ENCODE results near the gene TACC2. TPM values are rescaled to one million over a fixed set of nuclear protein-coding genes. Genes with fewer than 3 reads are reported as not detected.
"Not testable (repeated sequence)": the region's sequence is repeated elsewhere in the genome, so short reads cannot be mapped to it uniquely, and the experiment has no call there.

TACC2 gene
- total RNA-seq, 4 donors from 2014 or later: 31.0 to 52.5 (median 42.2) TPM

- no peak for DNase-seq (ENCODE audit: low spot score in 2 of 2)
- Histone ChIP-seq H3K4me1 (no peaks in the 10 kb centered on the region), H3K36me3 (no peaks in the 10 kb centered on the region), H3K4me3 (no peak overlapping the region), H3K27ac (no peak overlapping the region), H3K9me3 (no peaks in the 10 kb centered on the region), H3K27me3 (no peaks in the 10 kb centered on the region)
- TF ChIP-seq, protein P1, sequence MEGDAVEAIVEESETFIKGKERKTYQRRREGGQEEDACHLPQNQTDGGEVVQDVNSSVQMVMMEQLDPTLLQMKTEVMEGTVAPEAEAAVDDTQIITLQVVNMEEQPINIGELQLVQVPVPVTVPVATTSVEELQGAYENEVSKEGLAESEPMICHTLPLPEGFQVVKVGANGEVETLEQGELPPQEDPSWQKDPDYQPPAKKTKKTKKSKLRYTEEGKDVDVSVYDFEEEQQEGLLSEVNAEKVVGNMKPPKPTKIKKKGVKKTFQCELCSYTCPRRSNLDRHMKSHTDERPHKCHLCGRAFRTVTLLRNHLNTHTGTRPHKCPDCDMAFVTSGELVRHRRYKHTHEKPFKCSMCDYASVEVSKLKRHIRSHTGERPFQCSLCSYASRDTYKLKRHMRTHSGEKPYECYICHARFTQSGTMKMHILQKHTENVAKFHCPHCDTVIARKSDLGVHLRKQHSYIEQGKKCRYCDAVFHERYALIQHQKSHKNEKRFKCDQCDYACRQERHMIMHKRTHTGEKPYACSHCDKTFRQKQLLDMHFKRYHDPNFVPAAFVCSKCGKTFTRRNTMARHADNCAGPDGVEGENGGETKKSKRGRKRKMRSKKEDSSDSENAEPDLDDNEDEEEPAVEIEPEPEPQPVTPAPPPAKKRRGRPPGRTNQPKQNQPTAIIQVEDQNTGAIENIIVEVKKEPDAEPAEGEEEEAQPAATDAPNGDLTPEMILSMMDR (IDR thresholded peaks at IDR 0.05): no peak
- TF ChIP-seq POLR2A (IDR thresholded peaks at IDR 0.05) (no peak), EP300 (IDR thresholded peaks at IDR 0.05) (no peak)
- 93 to 97% methylated on average over 9 of the region's 9 CpGs for WGBS, 2 donors
These were observed 83.5 kb downstream of the TACC2 start for GRCh38 chr10:122072491-122072890.

GRCh38 chr10:122073508-122073907 is 84.5 kb downstream of the TACC2 start:
- no peak overlapping the region for H3K4me3 ChIP-seq
- DNase-seq (ENCODE audit: low spot score in 2 of 2): no peak
- WGBS, 2 donors: 85 to 93% methylated on average over 7 of the region's 7 CpGs
- no peak overlapping the region for H3K27ac ChIP-seq
- no peaks in the 10 kb centered on the region for H3K36me3 ChIP-seq
- no peaks in the 10 kb centered on the region for H3K27me3 ChIP-seq
- no peaks in the 10 kb centered on the region for H3K4me1 ChIP-seq
- TF ChIP-seq EP300 (IDR thresholded peaks at IDR 0.05): no peak
- TF ChIP-seq POLR2A (IDR thresholded peaks at IDR 0.05): no peak
- TF ChIP-seq, protein P1 (IDR thresholded peaks at IDR 0.05): no peak
- no peaks in the 10 kb centered on the region for H3K9me3 ChIP-seq

DNA sequence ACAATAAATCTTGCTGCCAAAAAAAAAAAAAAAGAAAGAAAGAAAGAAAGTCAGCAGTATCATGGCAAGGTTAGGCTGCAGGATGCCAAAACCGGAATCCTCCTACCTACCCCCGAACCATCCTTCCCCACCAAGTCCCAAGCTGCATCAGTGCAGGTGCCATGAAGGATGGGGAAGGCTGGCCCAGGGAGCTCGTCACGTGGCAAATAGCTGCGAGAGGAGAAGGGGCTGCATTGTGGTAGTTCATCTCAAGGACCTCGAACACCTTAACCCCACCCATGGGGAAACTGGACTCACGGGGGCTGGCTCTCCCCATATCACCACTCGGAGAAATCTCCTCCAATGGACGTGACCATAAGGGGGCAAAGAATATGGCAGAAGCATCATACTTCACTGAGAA is 86.2 kb downstream of the TACC2 start:
- Histone ChIP-seq H3K4me3 (no peak overlapping the region), H3K36me3 (no peaks in the 10 kb centered on the region), H3K27me3 (no peaks in the 10 kb centered on the region), H3K4me1 (no peaks in the 10 kb centered on the region), H3K27ac (no peak overlapping the region), H3K9me3 (no peaks in the 10 kb centered on the region)
- no peak for DNase-seq (ENCODE audit: low spot score in 2 of 2)
- TF ChIP-seq, protein P1 (IDR thresholded peaks at IDR 0.05): no peak
- TF ChIP-seq POLR2A (IDR thresholded peaks at IDR 0.05): no peak
- 84 to 90% methylated on average over 9 of the region's 9 CpGs for WGBS, 2 donors

GRCh38 chr10:122075876-122076275 is 86.9 kb downstream of the TACC2 start:
- DNase-seq (ENCODE audit: low spot score in 2 of 2); H3K9me3 ChIP-seq; H3K27ac ChIP-seq; H3K4me1 ChIP-seq; H3K4me3 ChIP-seq; H3K36me3 ChIP-seq; H3K27me3 ChIP-seq: not testable (repeated sequence)
- 96% methylated on average over 6 of the region's 6 CpGs for whole genome bisulfite sequencing, 2 donors

DNA sequence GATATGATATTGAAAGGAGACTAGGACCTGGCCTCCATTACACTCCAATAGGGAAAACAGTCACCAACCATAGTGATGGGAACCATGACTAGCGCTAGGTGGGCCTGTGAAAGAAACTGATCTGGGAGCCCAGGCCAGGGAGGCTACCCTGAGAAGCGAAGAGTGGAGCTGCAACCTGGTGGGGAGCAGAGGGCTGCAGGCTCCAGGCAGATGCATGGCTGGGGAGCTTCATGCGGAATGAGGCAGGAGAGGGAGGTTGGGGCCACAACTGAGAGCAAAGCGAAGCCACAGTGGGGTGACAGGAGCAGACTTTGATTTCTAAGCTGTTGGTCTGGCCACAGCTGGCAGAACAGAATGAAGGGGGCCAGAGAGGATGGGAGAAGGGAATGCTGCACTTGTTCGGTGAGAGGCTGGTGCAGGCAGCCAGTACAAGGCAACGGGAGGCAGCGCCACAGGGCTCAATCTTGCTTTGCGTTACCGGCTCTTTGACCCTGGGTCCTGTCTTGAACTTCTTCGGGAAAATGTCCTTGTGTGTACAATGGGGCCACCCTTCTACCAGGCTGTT is 88.4 kb downstream of the TACC2 start:
- Histone ChIP-seq H3K4me3 (no peak overlapping the region), H3K36me3 (no peaks in the 10 kb centered on the region), H3K27ac (no peak overlapping the region), H3K4me1 (no peaks in the 10 kb centered on the region), H3K27me3 (no peaks in the 10 kb centered on the region), H3K9me3 (no peaks in the 10 kb centered on the region)
- no peak for DNase-seq (ENCODE audit: low spot score in 2 of 2)
- TF ChIP-seq EP300 (IDR thresholded peaks at IDR 0.05) (no peak), POLR2A (IDR thresholded peaks at IDR 0.05) (no peak)
- TF ChIP-seq, protein P1 (IDR thresholded peaks at IDR 0.05): no peak
- WGBS, 2 donors: 91 to 92% methylated on average over 10 of the region's 10 CpGs

DNA sequence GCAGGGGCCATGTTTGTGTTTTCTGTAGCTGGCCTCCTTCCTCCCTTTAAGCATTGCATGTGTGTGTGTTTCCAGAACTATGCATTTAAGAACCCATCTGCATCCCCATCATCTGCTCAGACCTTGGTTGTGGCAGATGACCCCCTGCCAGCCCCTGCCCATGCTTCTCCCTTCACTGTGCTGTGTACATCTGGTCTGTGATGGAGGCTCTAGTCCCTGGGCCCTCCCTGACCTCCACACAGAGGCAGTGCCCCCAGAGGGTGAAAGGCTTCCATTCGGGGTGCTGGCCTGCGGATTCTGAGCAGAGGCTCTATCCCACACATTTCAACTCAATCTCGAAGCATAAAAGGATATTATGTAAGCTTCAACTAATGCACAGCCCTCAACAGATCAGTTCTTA is 89.4 kb downstream of the TACC2 start:
- Histone ChIP-seq H3K9me3 (no peaks in the 10 kb centered on the region), H3K36me3 (no peaks in the 10 kb centered on the region), H3K27me3 (no peaks in the 10 kb centered on the region), H3K27ac (no peak overlapping the region), H3K4me1 (no peaks in the 10 kb centered on the region), H3K4me3 (no peak overlapping the region)
- DNase-seq (ENCODE audit: low spot score in 2 of 2): no peak
- TF ChIP-seq, protein P1 (IDR thresholded peaks at IDR 0.05): no peak
- TF ChIP-seq POLR2A (IDR thresholded peaks at IDR 0.05): no peak
- TF ChIP-seq EP300 (IDR thresholded peaks at IDR 0.05): no peak
- 37 to 41% methylated on average over 3 of the region's 3 CpGs for WGBS, 2 donors

Data from tibial nerve (tissue), 4 donors.